HCT116 (cell line): ENCODE measurements around the gene THBS3. TPM values are rescaled to one million over a fixed set of nuclear protein-coding genes. Genes with fewer than 3 reads are reported as not detected.

ENCODE experiments used
- ATAC-seq: fragments of 200-7000 bp; cut with Tn5 transposase; 2 replicates; pipeline ENCODE4 v1.9.1; 2020; ENCODE audit warnings: mild to moderate bottlenecking, moderate library complexity
- BruUV-seq: library from RNA; stranded (reverse); fragments of 400-500 nt; replicated peaks from 2 replicates; lab custom pipeline; 2021; lab: Mats Ljungman, UMichigan
- CTCF ChIA-PET: fragments of 300-600 bp; sonication (Branson Sonifier 250); formaldehyde crosslinking; loops from one replicate; lab custom pipeline; 2021; ENCODE audit warnings: antibody characterized with exemption; lab: Charles Lee
- POLR2A ChIA-PET: fragments of 300-600, 350-600 bp; sonication (Branson Sonifier 250); formaldehyde crosslinking; loops from one replicate; lab custom pipeline; 2021; ENCODE audit warnings: antibody characterized with exemption; lab: Charles Lee
- RAD21 ChIA-PET, 2 experiments: fragments of 300-600 bp; sonication (Branson Sonifier 250); formaldehyde crosslinking; loops; one replicate each; lab custom pipeline; 2023; ENCODE audit warnings: low total read pairs in 2 of 2; ENCODE audit not compliant: uncharacterized antibody in 2 of 2, unreplicated experiment in 2 of 2, low non-redundant PET in 1 of 2; lab: Charles Lee
- DNase-seq: peaks from one replicate; pipeline ENCODE4 v3.0.0-alpha.2; 2010; ENCODE audit warnings: low read depth, low spot score
- H2AFZ ChIP-seq: fragments of 200-600 bp; shearing (Covaris generic), sonication (generic); 2 replicates; pipeline ENCODE4 v1.6.1; 2017; ENCODE audit warnings: low read depth, mixed run types, mixed read lengths, antibody characterized with exemption, low read length; ENCODE audit not compliant: poor library complexity, severe bottlenecking
- H3K27ac ChIP-seq: 2 replicates; pipeline ENCODE4 v1.5.1; 2012; ENCODE audit warnings: low read depth, low read length
- H3K27me3 ChIP-seq: fragments of 200-600 bp; sonication (generic); 2 replicates; pipeline ENCODE4 v1.6.1; 2016; ENCODE audit warnings: mixed run types, low read length, mixed read lengths; ENCODE audit not compliant: insufficient read depth
- H3K36me3 ChIP-seq, 2 experiments: fragments of 200-500 bp in 1 of 2; fragments of 200-600 bp in 1 of 2; sonication (Bioruptor generic) in 1 of 2; sonication (generic) in 1 of 2; 2 replicates each; pipeline versions ENCODE4 v1.5.1 to v1.6.1; 2014 to 2016; ENCODE audit warnings: low read length in 2 of 2, inconsistent platforms in 1 of 2, mixed read lengths in 1 of 2, mixed run types in 1 of 2; ENCODE audit not compliant: insufficient read depth in 2 of 2, control insufficient read depth in 1 of 2
- H3K4me1 ChIP-seq, 2 experiments: fragments of 200-600 bp in 1 of 2; sonication (generic) in 1 of 2; 2 replicates each; pipeline versions ENCODE4 v1.5.1 to v1.6.1; 2012 to 2017; ENCODE audit warnings: low read length in 2 of 2, inconsistent platforms in 1 of 2, mild to moderate bottlenecking in 1 of 2, mixed read lengths in 1 of 2, mixed run types in 1 of 2, moderate library complexity in 1 of 2; ENCODE audit not compliant: insufficient read depth in 2 of 2, control insufficient read depth in 1 of 2
- H3K4me2 ChIP-seq: fragments of 200-600 bp; sonication (generic); 2 replicates; pipeline ENCODE4 v1.6.1; 2017; ENCODE audit warnings: mixed run types, low read length, mixed read lengths
- H3K4me3 ChIP-seq, 2 experiments: fragments of 200-600 bp in 1 of 2; sonication (generic) in 1 of 2; replicated peaks in 1 of 2; 2 replicates each; pipeline ENCODE4 v1.5.1; 2011 to 2016; ENCODE audit warnings: low read length in 2 of 2, control low read depth in 1 of 2, low read depth in 1 of 2, mild to moderate bottlenecking in 1 of 2, mixed read lengths in 1 of 2, mixed run types in 1 of 2
- H3K79me2 ChIP-seq: fragments of 200-600 bp; sonication (generic); 2 replicates; pipeline ENCODE4 v1.6.1; 2017; ENCODE audit warnings: mild to moderate bottlenecking, mixed run types, low read length, moderate library complexity, mixed read lengths; ENCODE audit not compliant: insufficient read depth
- H3K9ac ChIP-seq: fragments of 200-600 bp; sonication (generic); 2 replicates; pipeline ENCODE4 v1.6.1; 2016; ENCODE audit warnings: low read length, mixed read lengths
- H3K9me2 ChIP-seq: fragments of 200-600 bp; sonication (generic), shearing (Covaris generic); 2 replicates; pipeline ENCODE4 v1.6.1; 2017; ENCODE audit warnings: mixed run types, mild to moderate bottlenecking, moderate library complexity; ENCODE audit not compliant: insufficient read depth
- H3K9me3 ChIP-seq, 2 experiments: fragments of 200-500 bp in 1 of 2; fragments of 200-600 bp in 1 of 2; sonication (Bioruptor generic) in 1 of 2; sonication (generic) in 1 of 2; 2 replicates each; pipeline ENCODE4 v1.6.1; 2014 to 2017; ENCODE audit warnings: low read length in 2 of 2, mixed read lengths in 2 of 2, inconsistent platforms in 1 of 2, low read depth in 1 of 2, mild to moderate bottlenecking in 1 of 2, mixed run types in 1 of 2, moderate library complexity in 1 of 2; ENCODE audit not compliant: control insufficient read depth in 1 of 2, insufficient read depth in 1 of 2
- H4K20me1 ChIP-seq: fragments of 200-600 bp; sonication (generic), shearing (Covaris generic); 2 replicates; pipeline ENCODE4 v1.6.1; 2017; ENCODE audit warnings: mixed run types, mild to moderate bottlenecking, moderate library complexity; ENCODE audit not compliant: insufficient read depth
- CBX3 ChIP-seq: IDR thresholded peaks from 2 replicates; pipeline ENCODE4 v1.6.1; 2012; ENCODE audit warnings: low read depth
- EGR1 ChIP-seq: IDR thresholded peaks from 2 replicates; pipeline ENCODE4 v1.6.1; 2012; ENCODE audit warnings: low read depth
- EZH2 ChIP-seq: fragments of 200-600 bp; sonication (generic); IDR thresholded peaks from 2 replicates; pipeline ENCODE4 v1.6.1; 2017; ENCODE audit warnings: antibody characterized with exemption, mixed run types
- EZH2phosphoT487 ChIP-seq: fragments of 200-600 bp; IDR thresholded peaks from 2 replicates; pipeline ENCODE4 v1.6.1; 2018; ENCODE audit warnings: antibody characterized with exemption, borderline replicate concordance
- POLR2AphosphoS5 ChIP-seq: IDR thresholded peaks from 2 replicates; pipeline ENCODE4 v1.6.1; 2011; ENCODE audit warnings: mild to moderate bottlenecking, low read depth, low read length, moderate library complexity
- SIN3A ChIP-seq: IDR thresholded peaks from 2 replicates; pipeline ENCODE4 v1.6.1; 2012; ENCODE audit warnings: low read depth
- SP1 ChIP-seq: IDR thresholded peaks from 2 replicates; pipeline ENCODE4 v1.6.1; 2012; ENCODE audit warnings: low read depth
- ZFX ChIP-seq: fragments of 450-650 bp; IDR thresholded peaks from 2 replicates; pipeline ENCODE4 v1.6.1; 2017
- intact Hi-C: fragments of 100-400 bp; cut with micrococcal nuclease; formaldehyde crosslinking; loops from 2 replicates; pipeline ENCODE4 v1.10.0; 2022
- total RNA-seq: library from RNA; stranded (reverse); gene quantifications from one replicate; pipeline ENCODE4 v1.2.1, GENCODE V29; 2021; ENCODE audit not compliant: unreplicated experiment
- TF ChIP-seq, protein P1 (sequence below): IDR thresholded peaks from 2 replicates; pipeline ENCODE4 v1.6.1; 2012; ENCODE audit warnings: low read depth
- TF ChIP-seq, protein P2 (sequence below): IDR thresholded peaks from 2 replicates; pipeline ENCODE4 v1.6.1; 2011; ENCODE audit warnings: mild to moderate bottlenecking, low read length, moderate library complexity; ENCODE audit not compliant: insufficient replicate concordance; ENCODE audit errors: extremely low read depth

Gene THBS3
- total RNA-seq, 1 experiment from 2014 or later: 15.9 TPM

GRCh38 chr1:155177192-155177917 is 30.3 kb downstream of the THBS3 start:
- Histone ChIP-seq H3K9me3 (no peaks in the 10 kb centered on the region), H3K4me3 (no peak overlapping the region), H4K20me1 (no peaks in the 10 kb centered on the region), H3K4me1 (peaks cover 0 to 36% of the 10 kb centered on the region in 2 experiments; a peak in 3 of 4 replicates), H2AFZ (no peak overlapping the region), H3K27ac (no peak overlapping the region; the same call in 1 of the 2 replicates), H3K36me3 (no peaks in the 10 kb centered on the region; a peak in 1 of 4 replicates), H3K9ac (no peak overlapping the region), H3K79me2 (peaks cover 7% of the 10 kb centered on the region), H3K27me3 (no peaks in the 10 kb centered on the region), H3K9me2 (no peaks in the 10 kb centered on the region), H3K4me2 (peak overlapping the region; percentile 4; the same call in 1 of the 2 replicates)
- TF ChIP-seq ZFX: no peak
- TF ChIP-seq POLR2AphosphoS5: no peak
- TF ChIP-seq SP1: no peak
- no peak for TF ChIP-seq EGR1
- TF ChIP-seq, protein P1, sequence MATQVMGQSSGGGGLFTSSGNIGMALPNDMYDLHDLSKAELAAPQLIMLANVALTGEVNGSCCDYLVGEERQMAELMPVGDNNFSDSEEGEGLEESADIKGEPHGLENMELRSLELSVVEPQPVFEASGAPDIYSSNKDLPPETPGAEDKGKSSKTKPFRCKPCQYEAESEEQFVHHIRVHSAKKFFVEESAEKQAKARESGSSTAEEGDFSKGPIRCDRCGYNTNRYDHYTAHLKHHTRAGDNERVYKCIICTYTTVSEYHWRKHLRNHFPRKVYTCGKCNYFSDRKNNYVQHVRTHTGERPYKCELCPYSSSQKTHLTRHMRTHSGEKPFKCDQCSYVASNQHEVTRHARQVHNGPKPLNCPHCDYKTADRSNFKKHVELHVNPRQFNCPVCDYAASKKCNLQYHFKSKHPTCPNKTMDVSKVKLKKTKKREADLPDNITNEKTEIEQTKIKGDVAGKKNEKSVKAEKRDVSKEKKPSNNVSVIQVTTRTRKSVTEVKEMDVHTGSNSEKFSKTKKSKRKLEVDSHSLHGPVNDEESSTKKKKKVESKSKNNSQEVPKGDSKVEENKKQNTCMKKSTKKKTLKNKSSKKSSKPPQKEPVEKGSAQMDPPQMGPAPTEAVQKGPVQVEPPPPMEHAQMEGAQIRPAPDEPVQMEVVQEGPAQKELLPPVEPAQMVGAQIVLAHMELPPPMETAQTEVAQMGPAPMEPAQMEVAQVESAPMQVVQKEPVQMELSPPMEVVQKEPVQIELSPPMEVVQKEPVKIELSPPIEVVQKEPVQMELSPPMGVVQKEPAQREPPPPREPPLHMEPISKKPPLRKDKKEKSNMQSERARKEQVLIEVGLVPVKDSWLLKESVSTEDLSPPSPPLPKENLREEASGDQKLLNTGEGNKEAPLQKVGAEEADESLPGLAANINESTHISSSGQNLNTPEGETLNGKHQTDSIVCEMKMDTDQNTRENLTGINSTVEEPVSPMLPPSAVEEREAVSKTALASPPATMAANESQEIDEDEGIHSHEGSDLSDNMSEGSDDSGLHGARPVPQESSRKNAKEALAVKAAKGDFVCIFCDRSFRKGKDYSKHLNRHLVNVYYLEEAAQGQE: no peak
- TF ChIP-seq EZH2: no peak
- TF ChIP-seq EZH2phosphoT487: no peak
- TF ChIP-seq CBX3: no peak
- no peak for TF ChIP-seq SIN3A
- TF ChIP-seq, protein P2, sequence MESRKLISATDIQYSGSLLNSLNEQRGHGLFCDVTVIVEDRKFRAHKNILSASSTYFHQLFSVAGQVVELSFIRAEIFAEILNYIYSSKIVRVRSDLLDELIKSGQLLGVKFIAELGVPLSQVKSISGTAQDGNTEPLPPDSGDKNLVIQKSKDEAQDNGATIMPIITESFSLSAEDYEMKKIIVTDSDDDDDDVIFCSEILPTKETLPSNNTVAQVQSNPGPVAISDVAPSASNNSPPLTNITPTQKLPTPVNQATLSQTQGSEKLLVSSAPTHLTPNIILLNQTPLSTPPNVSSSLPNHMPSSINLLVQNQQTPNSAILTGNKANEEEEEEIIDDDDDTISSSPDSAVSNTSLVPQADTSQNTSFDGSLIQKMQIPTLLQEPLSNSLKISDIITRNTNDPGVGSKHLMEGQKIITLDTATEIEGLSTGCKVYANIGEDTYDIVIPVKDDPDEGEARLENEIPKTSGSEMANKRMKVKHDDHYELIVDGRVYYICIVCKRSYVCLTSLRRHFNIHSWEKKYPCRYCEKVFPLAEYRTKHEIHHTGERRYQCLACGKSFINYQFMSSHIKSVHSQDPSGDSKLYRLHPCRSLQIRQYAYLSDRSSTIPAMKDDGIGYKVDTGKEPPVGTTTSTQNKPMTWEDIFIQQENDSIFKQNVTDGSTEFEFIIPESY: no peak
- ChIA-PET CTCF (interaction anchor here (1.0 to 2.0 kb wide), 2 partner anchors 10 to 17 kb away, joined by 3 to 10 read pairs; no protein-coding TSS in a partner anchor), RAD21 (interaction anchor here in 1 of 2 experiments (1.1 kb wide), 1 partner anchor 16 kb away, joined by 3 read pairs; no protein-coding TSS in a partner anchor), POLR2A (interaction anchor here (1.9 kb wide), 1 partner anchor 17 kb away, joined by 4 read pairs; no protein-coding TSS in a partner anchor)
- BruUV-seq: no TSS peak
- intact Hi-C loops: loop anchor here (2.0 to 10.0 kb wide), 2 partner anchors 147 to 415 kb away; partner anchors contain the start of gene RUSC1
- ATAC-seq (no peak), DNase-seq (no peak)
